CD8-positive, alpha-beta memory T cell (primary cell): ENCODE results near the gene SPAM1. TPM values are rescaled to one million over a fixed set of nuclear protein-coding genes. Genes with fewer than 3 reads are reported as not detected.
"Not testable (repeated sequence)": the region's sequence is repeated elsewhere in the genome, so short reads cannot be mapped to it uniquely, and the experiment has no call there.

ENCODE experiments used
- CTCF ChIA-PET: fragments of 350-600 bp; sonication (Branson Sonifier 250); formaldehyde crosslinking; loops from one replicate; lab custom pipeline; 2021; ENCODE audit warnings: antibody characterized with exemption; lab: Charles Lee
- POLR2A ChIA-PET: fragments of 350-600 bp; sonication (Branson Sonifier 250); formaldehyde crosslinking; loops from one replicate; lab custom pipeline; 2021; ENCODE audit warnings: antibody characterized with exemption; lab: Charles Lee
- DNase-seq, 5 donors: peaks; one replicate each; pipeline versions ENCODE4 v3.0.0 to v3.0.0-alpha.2; 2020 to 2022; ENCODE audit warnings: mixed read lengths in 1 of 5
- H3K27ac ChIP-seq: one replicate; pipeline ENCODE4 v1.7.0; 2013; ENCODE audit warnings: low read depth, mild to moderate bottlenecking, low read length, moderate library complexity
- H3K27me3 ChIP-seq: 2 replicates; pipeline ENCODE4 v1.7.0; 2013; ENCODE audit warnings: low read length, mild to moderate bottlenecking; ENCODE audit not compliant: insufficient read depth, poor library complexity, severe bottlenecking
- H3K36me3 ChIP-seq: 2 replicates; pipeline ENCODE4 v1.7.0; 2013; ENCODE audit warnings: mild to moderate bottlenecking, low read length, moderate library complexity; ENCODE audit not compliant: insufficient read depth
- H3K4me1 ChIP-seq: 2 replicates; pipeline ENCODE4 v1.7.0; 2013; ENCODE audit warnings: mild to moderate bottlenecking, low read length, moderate library complexity; ENCODE audit not compliant: insufficient read depth
- H3K4me3 ChIP-seq: 2 replicates; pipeline ENCODE4 v1.7.0; 2013; ENCODE audit warnings: mild to moderate bottlenecking, low read length
- H3K9me3 ChIP-seq: 2 replicates; pipeline ENCODE4 v1.7.0; 2013; ENCODE audit warnings: mild to moderate bottlenecking, low read length
- H3K27ac Mint-ChIP-seq, 8 donors: one replicate each; pipeline ENCODE4 v1.8.0; 2020 to 2021; ENCODE audit warnings: mixed read lengths in 8 of 8, mild to moderate bottlenecking in 6 of 8, inconsistent platforms in 3 of 8, moderate library complexity in 3 of 8
- H3K27me3 Mint-ChIP-seq, 2 donors: one replicate each; pipeline ENCODE4 v1.8.0; 2020 to 2021; ENCODE audit warnings: mixed read lengths in 2 of 2, mild to moderate bottlenecking in 1 of 2, moderate library complexity in 1 of 2
- H3K36me3 Mint-ChIP-seq, 3 donors: one replicate each; pipeline ENCODE4 v1.8.0; 2020 to 2021; ENCODE audit warnings: mixed read lengths in 3 of 3, inconsistent platforms in 1 of 3, mild to moderate bottlenecking in 1 of 3
- H3K4me1 Mint-ChIP-seq, 3 donors: one replicate each; pipeline ENCODE4 v1.8.0; 2020 to 2021; ENCODE audit warnings: mixed read lengths in 3 of 3, inconsistent platforms in 1 of 3, mild to moderate bottlenecking in 1 of 3
- H3K4me3 Mint-ChIP-seq, 7 donors: one replicate each; pipeline ENCODE4 v1.8.0; 2020 to 2021; ENCODE audit warnings: mixed read lengths in 7 of 7, mild to moderate bottlenecking in 6 of 7, moderate library complexity in 4 of 7, inconsistent platforms in 2 of 7
- H3K9me3 Mint-ChIP-seq, 5 donors: one replicate each; pipeline ENCODE4 v1.8.0; 2020 to 2022; ENCODE audit warnings: mixed read lengths in 5 of 5, mild to moderate bottlenecking in 3 of 5, moderate library complexity in 2 of 5, inconsistent platforms in 1 of 5
- polyA plus RNA-seq: library from polyadenylated mRNA; unstranded; fragments of 300-500 nt; fragmentation: Illumina TruSeq; gene quantifications from one replicate; pipeline ENCODE4 v1.2.3, GENCODE V29; 2021
- total RNA-seq, 2 experiments: library from RNA; stranded (reverse); gene quantifications; one replicate each; pipeline ENCODE4 v1.2.3, GENCODE V29; 2021

Gene SPAM1
- total and polyA plus RNA-seq, 3 experiments from 2014 or later = not detected

- Histone ChIP-seq H3K27me3 (no peaks in the 10 kb centered on the region), H3K4me3 (no peak overlapping the region), H3K27ac (no peak overlapping the region), H3K4me1 (no peaks in the 10 kb centered on the region), H3K36me3 (no peaks in the 10 kb centered on the region), H3K9me3 (no peaks in the 10 kb centered on the region)
- Mint-ChIP-seq H3K9me3 (peaks cover 0 to 7% (median 0%) of the 10 kb centered on the region in 5 donors), H3K27ac (no peak overlapping the region), H3K4me3 (no peak overlapping the region), H3K36me3 (no peaks in the 10 kb centered on the region), H3K4me1 (no peaks in the 10 kb centered on the region), H3K27me3 (peaks cover 0 to 7% of the 10 kb centered on the region in 2 donors)
- ChIA-PET POLR2A (no interaction called here), CTCF (no interaction called here)
- DNase-seq = no peak
Observed at GRCh38 chr7:123992913-123993518, 68.0 kb downstream of the SPAM1 start.

GRCh38 chr7:123993996-123994395 lies 69.0 kb downstream of the SPAM1 start:
- H3K27me3 Mint-ChIP-seq = peaks cover 0 to 7% of the 10 kb centered on the region in 2 donors

GRCh38 chr7:123994449-123994848 lies 69.4 kb downstream of the SPAM1 start:
- H3K27me3 ChIP-seq = no peaks in the 10 kb centered on the region
- DNase-seq = no peak
- POLR2A ChIA-PET = no interaction called here
- H3K36me3 ChIP-seq = no peaks in the 10 kb centered on the region
- peaks cover 0 to 11% (median 0%) of the 10 kb centered on the region in 5 donors for H3K9me3 Mint-ChIP-seq
- H3K27ac Mint-ChIP-seq = no peak overlapping the region
- H3K27ac ChIP-seq = no peak overlapping the region
- CTCF ChIA-PET = no interaction called here
- H3K27me3 Mint-ChIP-seq = peaks cover 0 to 7% of the 10 kb centered on the region in 2 donors
- H3K4me3 ChIP-seq = no peak overlapping the region
- no peak overlapping the region for H3K4me3 Mint-ChIP-seq
- no peaks in the 10 kb centered on the region for H3K4me1 ChIP-seq
- no peaks in the 10 kb centered on the region for H3K36me3 Mint-ChIP-seq
- no peaks in the 10 kb centered on the region for H3K4me1 Mint-ChIP-seq
- H3K9me3 ChIP-seq = no peaks in the 10 kb centered on the region

More at GRCh38 chr7:123993996-123994395, 69.0 kb downstream of the SPAM1 start:
- H3K27ac ChIP-seq = no peak overlapping the region
- H3K27me3 ChIP-seq = no peaks in the 10 kb centered on the region
- no peak overlapping the region for H3K4me3 Mint-ChIP-seq
- ChIA-PET POLR2A (no interaction called here), CTCF (no interaction called here)
- DNase-seq = no peak
- H3K36me3 ChIP-seq = no peaks in the 10 kb centered on the region
- no peaks in the 10 kb centered on the region for H3K4me1 Mint-ChIP-seq
- H3K9me3 Mint-ChIP-seq = peaks cover 0 to 10% (median 0%) of the 10 kb centered on the region in 5 donors
- H3K36me3 Mint-ChIP-seq = no peaks in the 10 kb centered on the region
- H3K9me3 ChIP-seq = no peaks in the 10 kb centered on the region
- H3K27ac Mint-ChIP-seq = no peak overlapping the region
- no peaks in the 10 kb centered on the region for H3K4me1 ChIP-seq
- H3K4me3 ChIP-seq = no peak overlapping the region

GRCh38 chr7:123995617-123996326 lies 70.7 kb downstream of the SPAM1 start:
- no peaks in the 10 kb centered on the region for H3K4me1 Mint-ChIP-seq
- no peaks in the 10 kb centered on the region for H3K4me1 ChIP-seq
- H3K9me3 Mint-ChIP-seq = peaks cover 0 to 4% (median 0%) of the 10 kb centered on the region in 5 donors
- H3K36me3 Mint-ChIP-seq = no peaks in the 10 kb centered on the region
- H3K4me3 ChIP-seq = no peak overlapping the region
- CTCF ChIA-PET = no interaction called here
- H3K4me3 Mint-ChIP-seq = no peak overlapping the region
- H3K27me3 ChIP-seq = no peaks in the 10 kb centered on the region
- peaks cover 0 to 3% of the 10 kb centered on the region in 2 donors for H3K27me3 Mint-ChIP-seq
- no peak for DNase-seq
- H3K9me3 ChIP-seq = no peaks in the 10 kb centered on the region
- POLR2A ChIA-PET = no interaction called here
- no peak overlapping the region for H3K27ac ChIP-seq
- H3K27ac Mint-ChIP-seq = no peak overlapping the region
- no peaks in the 10 kb centered on the region for H3K36me3 ChIP-seq

- peaks cover 0 to 3% of the 10 kb centered on the region in 2 donors for H3K27me3 Mint-ChIP-seq
- H3K27ac ChIP-seq = no peak overlapping the region
- no peak overlapping the region for H3K27ac Mint-ChIP-seq
- ChIA-PET POLR2A (no interaction called here), CTCF (no interaction called here)
- peaks cover 0 to 4% (median 0%) of the 10 kb centered on the region in 5 donors for H3K9me3 Mint-ChIP-seq
- no peaks in the 10 kb centered on the region for H3K36me3 Mint-ChIP-seq
- no peak overlapping the region for H3K4me3 Mint-ChIP-seq
- H3K4me1 Mint-ChIP-seq = no peaks in the 10 kb centered on the region
- H3K36me3 ChIP-seq = no peaks in the 10 kb centered on the region
- H3K4me3 ChIP-seq = no peak overlapping the region
- H3K9me3 ChIP-seq = no peaks in the 10 kb centered on the region
- DNase-seq = no peak
- H3K27me3 ChIP-seq = no peaks in the 10 kb centered on the region
- no peaks in the 10 kb centered on the region for H3K4me1 ChIP-seq
Observed at GRCh38 chr7:123996327-123996625, 71.2 kb downstream of the SPAM1 start.

GRCh38 chr7:123998921-123999320 lies 73.9 kb downstream of the SPAM1 start:
- Histone ChIP-seq H3K4me1 (no peaks in the 10 kb centered on the region), H3K27me3 (no peaks in the 10 kb centered on the region), H3K36me3 (no peaks in the 10 kb centered on the region), H3K27ac (no peak overlapping the region), H3K9me3 (no peaks in the 10 kb centered on the region), H3K4me3 (no peak overlapping the region)
- CTCF ChIA-PET = no interaction called here
- DNase-seq = no peak
- Mint-ChIP-seq H3K4me3 (no peak overlapping the region), H3K27me3 (no peaks in the 10 kb centered on the region), H3K9me3 (peaks cover 0 to 6% (median 4%) of the 10 kb centered on the region in 5 donors), H3K4me1 (no peaks in the 10 kb centered on the region), H3K36me3 (no peaks in the 10 kb centered on the region), H3K27ac (no peak overlapping the region)
- POLR2A ChIA-PET = no interaction called here

DNA sequence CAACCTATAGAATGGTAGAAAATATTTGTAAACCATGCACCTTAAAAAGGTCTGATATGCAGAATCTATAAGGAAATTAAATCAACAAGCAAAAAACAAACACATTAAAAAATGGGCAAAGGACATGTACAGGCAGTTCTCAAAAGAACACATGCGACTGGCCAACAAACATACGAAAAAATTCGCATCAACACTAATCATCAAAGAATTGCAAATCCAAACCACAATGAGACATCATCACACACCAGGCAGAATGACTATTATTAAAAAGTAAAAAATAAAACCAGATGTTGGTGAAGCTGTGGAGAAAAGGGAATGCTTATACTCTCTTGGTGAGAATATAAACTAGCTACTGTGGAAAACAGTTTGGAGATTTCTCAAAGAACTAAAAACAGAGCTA lies 74.7 kb downstream of the SPAM1 start:
- DNase-seq = no peak
- Mint-ChIP-seq H3K4me3 (no peak overlapping the region), H3K36me3 (no peaks in the 10 kb centered on the region), H3K27me3 (peaks cover 0 to 2% of the 10 kb centered on the region in 2 donors), H3K9me3 (peaks cover 0 to 6% (median 4%) of the 10 kb centered on the region in 5 donors), H3K4me1 (no peaks in the 10 kb centered on the region), H3K27ac (no peak overlapping the region)
- ChIA-PET POLR2A (no interaction called here), CTCF (no interaction called here)
- Histone ChIP-seq H3K27ac (no peak overlapping the region), H3K36me3 (no peaks in the 10 kb centered on the region), H3K9me3 (no peaks in the 10 kb centered on the region), H3K4me3 (no peak overlapping the region), H3K4me1 (no peaks in the 10 kb centered on the region), H3K27me3 (no peaks in the 10 kb centered on the region)

DNA sequence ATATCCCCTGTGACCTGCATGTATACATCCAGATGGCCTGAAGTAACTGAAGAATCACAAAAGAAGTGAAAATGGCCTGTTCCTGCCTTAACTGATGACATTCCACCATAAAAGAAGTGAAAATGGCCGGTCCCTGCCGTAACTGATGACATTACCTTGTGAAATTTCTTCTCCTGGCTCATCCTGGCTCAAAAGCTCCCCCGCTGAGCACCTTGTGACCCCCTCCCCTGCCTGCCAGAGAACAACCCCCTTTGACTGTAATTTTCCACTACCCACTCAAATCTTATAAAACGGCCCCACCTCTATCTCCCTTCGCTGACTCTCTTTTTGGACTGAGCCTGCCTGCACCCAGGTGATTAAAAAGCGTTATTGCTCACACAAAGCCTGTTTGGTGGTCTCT lies 83.3 kb downstream of the SPAM1 start:
- H3K9me3 Mint-ChIP-seq, POLR2A ChIA-PET, DNase-seq, H3K4me1 Mint-ChIP-seq, H3K27me3 ChIP-seq, H3K27me3 Mint-ChIP-seq, H3K36me3 Mint-ChIP-seq, H3K4me1 ChIP-seq, H3K27ac Mint-ChIP-seq, H3K9me3 ChIP-seq, H3K4me3 Mint-ChIP-seq, H3K36me3 ChIP-seq, H3K4me3 ChIP-seq, CTCF ChIA-PET, H3K27ac ChIP-seq: not testable (repeated sequence)
